SU-DHL-6 (cell line): ENCODE measurements around the gene VDR.

Experiments
- H2AFZ ChIP-seq: fragments of 200-600 bp; sonication (generic); 2 replicates; pipeline ENCODE4 v1.6.1; 2014; ENCODE audit warnings: low read depth, mild to moderate bottlenecking, moderate library complexity, mixed read lengths, antibody characterized with exemption, low read length; ENCODE audit not compliant: severe bottlenecking
- H3F3A ChIP-seq: fragments of 200-600 bp; shearing (Covaris generic); 2 replicates; pipeline ENCODE4 v1.6.0; 2016; ENCODE audit warnings: antibody characterized with exemption, mild to moderate bottlenecking; ENCODE audit not compliant: insufficient read depth
- H3K27ac ChIP-seq: fragments of 200-600 bp; sonication (generic); 2 replicates; pipeline ENCODE4 v1.5.1; 2016; ENCODE audit warnings: low read depth, mild to moderate bottlenecking, low read length, moderate library complexity, mixed read lengths
- H3K27me3 ChIP-seq: fragments of 200-600 bp; sonication (generic), shearing (Covaris generic); 2 replicates; pipeline ENCODE4 v1.6.0; 2014; ENCODE audit warnings: mild to moderate bottlenecking, low read length
- H3K36me3 ChIP-seq: fragments of 200-600 bp; sonication (generic); 2 replicates; pipeline ENCODE4 v1.6.1; 2014; ENCODE audit warnings: mild to moderate bottlenecking, low read length, mixed read lengths
- H3K4me2 ChIP-seq: fragments of 300-600, 200-600 bp; shearing (Covaris generic), sonication (generic); 2 replicates; pipeline ENCODE4 v1.6.0; 2014; ENCODE audit warnings: low read length, low read depth, mild to moderate bottlenecking; ENCODE audit not compliant: poor library complexity, severe bottlenecking
- H3K4me3 ChIP-seq: fragments of 200-600 bp; sonication (generic); 2 replicates; pipeline ENCODE4 v1.5.1; 2014; ENCODE audit warnings: antibody characterized with exemption, low read length, mild to moderate bottlenecking, mixed read lengths; ENCODE audit not compliant: insufficient read depth, poor library complexity, severe bottlenecking
- H3K79me2 ChIP-seq: fragments of 200-600 bp; sonication (generic); 2 replicates; pipeline ENCODE4 v1.6.1; 2014; ENCODE audit warnings: mild to moderate bottlenecking, low read length, moderate library complexity; ENCODE audit not compliant: insufficient read depth
- H3K9ac ChIP-seq: fragments of 200-600 bp; sonication (generic); 2 replicates; pipeline ENCODE4 v1.7.0; 2014; ENCODE audit warnings: mild to moderate bottlenecking, low read length
- H3K9me2 ChIP-seq: fragments of 200-600 bp; sonication (generic); replicated peaks from 2 replicates; pipeline ENCODE4 v1.6.1; 2014; ENCODE audit warnings: low read length; ENCODE audit not compliant: insufficient read depth
- H3K9me3 ChIP-seq: fragments of 200-600 bp; sonication (generic); 2 replicates; pipeline ENCODE4 v1.6.1; 2014; ENCODE audit warnings: low read length, mixed read lengths; ENCODE audit not compliant: insufficient read depth
- H4K20me1 ChIP-seq: fragments of 200-600 bp; sonication (generic); 2 replicates; pipeline ENCODE4 v1.6.1; 2014; ENCODE audit warnings: low read depth, mild to moderate bottlenecking, antibody characterized with exemption, low read length, moderate library complexity, mixed read lengths
- CTCF ChIP-seq: fragments of 200-600 bp; sonication (generic); IDR thresholded peaks from one replicate; pipeline ENCODE4 v1.5.1; 2017; ENCODE audit warnings: antibody characterized with exemption, mild to moderate bottlenecking, low read length, moderate library complexity; ENCODE audit not compliant: insufficient read depth, poor library complexity, severe bottlenecking
- EZH2phosphoT487 ChIP-seq: fragments of 200-600 bp; sonication (generic), shearing (Covaris generic); conservative IDR thresholded peaks from 2 replicates; pipeline ENCODE4 v1.6.1; 2018; ENCODE audit warnings: mild to moderate bottlenecking, antibody characterized with exemption, low read length, moderate library complexity, mixed read lengths

The VDR gene

GRCh38 chr12:47835006-47835830, 69.6 kb downstream of the VDR start:
- Histone ChIP-seq H3F3A (peaks cover 60% of the 10 kb centered on the region), H2AFZ (no peak overlapping the region), H3K9ac (peak overlapping the region; percentile 56), H3K4me3 (no peak overlapping the region), H3K36me3 (no peaks in the 10 kb centered on the region), H4K20me1 (no peaks in the 10 kb centered on the region), H3K27ac (peak overlapping the region; percentile 94), H3K27me3 (no peaks in the 10 kb centered on the region), H3K4me2 (peak overlapping the region; percentile 78), H3K9me3 (no peaks in the 10 kb centered on the region), H3K9me2 (no peaks in the 10 kb centered on the region), H3K79me2 (no peaks in the 10 kb centered on the region)
- TF ChIP-seq EZH2phosphoT487 (no peak), CTCF (no peak)

- peak overlapping the region; percentile 56 for H3K9ac ChIP-seq
- peak overlapping the region; percentile 78 for H3K4me2 ChIP-seq
- H3K9me3 ChIP-seq: no peaks in the 10 kb centered on the region
- H3F3A ChIP-seq: peaks cover 60% of the 10 kb centered on the region
- H4K20me1 ChIP-seq: no peaks in the 10 kb centered on the region
- no peaks in the 10 kb centered on the region for H3K9me2 ChIP-seq
- no peaks in the 10 kb centered on the region for H3K36me3 ChIP-seq
- H3K79me2 ChIP-seq: no peaks in the 10 kb centered on the region
- peak overlapping the region; percentile 94 for H3K27ac ChIP-seq
- H3K4me3 ChIP-seq: no peak overlapping the region
- H3K27me3 ChIP-seq: no peaks in the 10 kb centered on the region
- no peak for TF ChIP-seq EZH2phosphoT487
- TF ChIP-seq CTCF: no peak
- no peak overlapping the region for H2AFZ ChIP-seq
Observed at GRCh38 chr12:47834199-47834903, 70.4 kb downstream of the VDR start.

- Histone ChIP-seq H2AFZ (no peak overlapping the region), H3K9ac (peak overlapping the region; percentile 56; the same call in 1 of the 2 replicates), H4K20me1 (no peaks in the 10 kb centered on the region), H3K4me2 (peak overlapping the region; percentile 78), H3K36me3 (no peaks in the 10 kb centered on the region), H3F3A (peaks cover 60% of the 10 kb centered on the region), H3K9me2 (no peaks in the 10 kb centered on the region), H3K79me2 (no peaks in the 10 kb centered on the region), H3K4me3 (no peak overlapping the region), H3K27ac (peak overlapping the region; percentile 94), H3K9me3 (no peaks in the 10 kb centered on the region), H3K27me3 (no peaks in the 10 kb centered on the region)
- TF ChIP-seq CTCF: no peak
- no peak for TF ChIP-seq EZH2phosphoT487
Observed at GRCh38 chr12:47833591-47834012, 71.2 kb downstream of the VDR start.
